ENCODE measurements around the gene PNLIPRP2.

PNLIPRP2 gene

DNA sequence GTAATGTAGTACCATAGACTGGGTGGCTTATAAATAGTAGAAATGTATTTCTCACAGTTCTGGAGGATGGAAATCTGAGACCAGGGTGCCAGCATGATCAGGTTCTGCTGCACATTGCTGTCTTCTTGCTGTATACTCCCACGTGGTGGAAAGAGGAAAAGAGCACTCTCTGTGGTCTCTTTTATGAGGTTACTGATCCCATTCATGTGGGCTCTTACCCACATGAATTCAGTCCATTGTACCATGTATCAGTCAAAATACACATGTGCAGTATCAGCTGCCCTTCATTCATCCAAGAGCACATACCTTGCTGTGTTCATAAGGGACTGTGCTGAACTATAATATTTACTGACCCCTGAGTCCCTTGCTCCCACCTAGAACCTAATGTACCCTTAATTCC, 17.1 kb downstream of the PNLIPRP2 start:
- in situ Hi-C loops (cut with HindIII; ENCODE audit: low pct_unique_long_range_greater_than_20kb, low sequenced_read_pairs): no loop called here
- TF ChIP-seq JUND (IDR thresholded peaks at IDR 0.05; ENCODE audit: low read depth): no peak
- DNase-seq (ENCODE audit: low read depth in 1 of 2, low spot score in 1 of 2): no peak

DNA sequence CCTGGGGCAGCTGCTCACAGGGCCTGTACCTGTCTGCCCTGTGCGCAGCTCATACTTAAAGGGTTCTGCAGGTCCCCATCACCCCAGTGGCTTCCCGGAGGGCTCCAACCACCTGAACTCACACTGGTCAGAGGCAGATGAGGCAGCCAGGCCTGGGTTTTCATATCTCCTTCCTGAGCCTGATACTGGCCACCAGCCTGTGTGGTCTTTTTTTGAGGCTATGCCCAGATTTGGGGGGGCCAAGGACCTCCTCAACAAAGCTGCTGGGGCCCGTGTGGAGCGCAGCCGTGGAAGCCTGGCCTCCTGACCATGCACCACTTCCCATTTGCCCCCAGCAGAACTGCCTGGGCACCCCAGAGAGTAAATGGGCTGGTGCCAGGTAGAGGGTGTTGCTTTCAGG, 25.7 kb downstream of the PNLIPRP2 start:
- no peak for DNase-seq (ENCODE audit: low read depth in 1 of 2, low spot score in 1 of 2)
- no peak for TF ChIP-seq JUND (IDR thresholded peaks at IDR 0.05; ENCODE audit: low read depth)
- in situ Hi-C loops (cut with HindIII; ENCODE audit: low pct_unique_long_range_greater_than_20kb, low sequenced_read_pairs): no loop called here

DNA sequence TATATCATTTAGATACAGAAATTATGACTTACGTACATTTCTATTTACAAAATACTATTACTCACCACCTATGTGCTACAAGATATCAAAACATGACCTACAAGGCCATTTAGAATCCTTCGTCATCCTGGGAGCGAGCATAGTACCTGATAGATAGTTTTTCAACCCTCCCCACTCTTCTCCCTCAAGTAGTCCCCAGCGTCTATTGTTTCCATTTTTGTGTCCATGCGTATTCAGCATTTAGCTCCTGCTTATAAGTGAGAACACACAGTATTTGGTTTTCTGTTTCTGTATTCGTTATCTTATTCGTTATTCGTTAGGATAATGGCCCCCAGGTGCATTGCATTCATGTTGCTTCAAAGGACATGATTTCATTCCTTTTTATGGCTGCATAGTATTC, 28.1 kb downstream of the PNLIPRP2 start:
- in situ Hi-C loops (cut with HindIII; ENCODE audit: low pct_unique_long_range_greater_than_20kb, low sequenced_read_pairs): no loop called here
- no peak for DNase-seq (ENCODE audit: low read depth in 1 of 2, low spot score in 1 of 2)
- TF ChIP-seq JUND (IDR thresholded peaks at IDR 0.05; ENCODE audit: low read depth): no peak

DNA sequence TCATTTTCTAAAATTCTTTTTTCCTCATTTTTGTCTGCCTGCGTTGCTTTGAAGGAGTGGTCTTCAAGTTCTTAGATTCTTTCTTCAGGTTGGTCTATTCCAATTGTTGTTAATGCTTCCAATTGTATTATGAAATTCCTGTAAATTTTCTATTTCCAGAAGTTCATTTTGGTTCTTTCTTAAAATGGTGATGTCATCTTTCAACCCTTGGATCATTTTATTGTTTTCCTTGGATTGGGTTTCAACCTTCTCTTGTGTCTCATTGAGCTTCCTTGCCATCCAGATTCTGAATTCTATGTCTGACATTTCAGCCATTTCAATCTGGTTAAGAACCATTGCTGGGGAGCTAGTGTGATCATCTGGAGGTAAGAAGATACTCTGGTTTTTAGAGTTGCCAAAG, 33.1 kb downstream of the PNLIPRP2 start:
- no peak for DNase-seq (ENCODE audit: low read depth in 1 of 2, low spot score in 1 of 2)
- in situ Hi-C loops (cut with HindIII; ENCODE audit: low pct_unique_long_range_greater_than_20kb, low sequenced_read_pairs): no loop called here
- TF ChIP-seq JUND (IDR thresholded peaks at IDR 0.05; ENCODE audit: low read depth): no peak

- in situ Hi-C loops (cut with HindIII; ENCODE audit: low pct_unique_long_range_greater_than_20kb, low sequenced_read_pairs): no loop called here
- peak in 1 of 2 experiments; percentile 28 for DNase-seq (ENCODE audit: low read depth in 1 of 2, low spot score in 1 of 2)
- no peak for TF ChIP-seq JUND (IDR thresholded peaks at IDR 0.05; ENCODE audit: low read depth)
Measured at GRCh38 chr10:116654816-116655215, 34.1 kb downstream of the PNLIPRP2 start.

- in situ Hi-C loops (cut with HindIII; ENCODE audit: low pct_unique_long_range_greater_than_20kb, low sequenced_read_pairs): no loop called here
- TF ChIP-seq JUND (IDR thresholded peaks at IDR 0.05; ENCODE audit: low read depth): no peak
- DNase-seq (ENCODE audit: low read depth in 1 of 2, low spot score in 1 of 2): no peak
Measured at GRCh38 chr10:116655568-116655967, 34.8 kb downstream of the PNLIPRP2 start.

DNA sequence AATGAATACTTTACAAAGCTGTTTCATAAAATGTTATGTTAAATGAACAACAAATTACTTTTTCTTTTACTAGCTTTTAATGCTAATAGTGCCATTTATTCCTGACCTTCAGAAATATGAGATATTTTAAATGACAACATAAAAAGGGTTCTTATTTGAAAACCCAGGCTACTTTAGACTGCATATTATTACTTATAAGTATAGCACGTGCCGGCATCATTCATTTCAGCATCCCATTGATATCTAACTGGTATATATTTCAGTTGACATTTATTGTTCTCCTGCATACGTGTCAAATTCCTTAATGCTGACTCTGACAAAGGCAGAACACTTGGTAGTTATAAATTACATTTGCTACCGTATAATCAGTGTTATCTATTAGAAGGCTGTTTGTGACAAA, 35.3 kb downstream of the PNLIPRP2 start:
- no peak for TF ChIP-seq JUND (IDR thresholded peaks at IDR 0.05; ENCODE audit: low read depth)
- in situ Hi-C loops (cut with HindIII; ENCODE audit: low pct_unique_long_range_greater_than_20kb, low sequenced_read_pairs): no loop called here
- DNase-seq (ENCODE audit: low read depth in 1 of 2, low spot score in 1 of 2): no peak

DNA sequence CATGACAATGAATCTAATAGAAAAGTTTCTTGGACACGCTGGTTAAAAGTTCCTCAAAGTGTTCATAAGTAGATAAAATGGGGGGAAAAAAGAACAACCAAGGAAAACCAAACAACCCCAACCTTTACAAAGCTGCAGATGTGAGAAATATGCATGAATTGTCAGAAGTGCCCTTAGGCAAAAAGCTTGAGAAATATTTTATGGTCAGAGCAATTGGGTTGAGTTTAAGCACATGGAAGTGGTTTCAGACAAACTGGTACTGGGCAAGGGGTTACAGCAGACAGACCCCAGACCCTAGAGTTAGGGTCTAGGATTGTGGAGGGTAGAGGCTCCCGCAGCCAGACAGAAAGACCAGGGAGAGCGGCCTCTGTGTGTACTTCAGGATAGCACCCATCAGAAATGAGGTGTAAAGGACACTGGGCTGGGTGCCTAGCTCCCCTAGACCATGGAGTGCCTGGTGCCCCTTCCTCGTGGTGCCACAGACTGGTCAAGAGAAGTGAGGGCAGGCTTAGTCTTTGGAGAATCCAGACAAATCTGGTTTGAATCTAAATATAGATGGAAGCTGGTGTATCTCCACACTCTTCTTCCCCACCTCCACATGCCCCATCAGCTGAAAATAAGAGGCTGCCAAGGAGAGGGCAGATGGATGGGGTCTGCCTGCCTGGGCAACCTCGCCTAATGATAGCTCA, 37.3 kb downstream of the PNLIPRP2 start:
- TF ChIP-seq JUND (IDR thresholded peaks at IDR 0.05; ENCODE audit: low read depth): no peak
- DNase-seq (ENCODE audit: low read depth in 1 of 2, low spot score in 1 of 2): peak in 1 of 2 experiments; percentile 5
- in situ Hi-C loops (cut with HindIII; ENCODE audit: low pct_unique_long_range_greater_than_20kb, low sequenced_read_pairs): no loop called here

GRCh38 chr10:116659049-116659670, 38.4 kb downstream of the PNLIPRP2 start:
- no peak for TF ChIP-seq JUND (IDR thresholded peaks at IDR 0.05; ENCODE audit: low read depth)
- in situ Hi-C loops (cut with HindIII; ENCODE audit: low pct_unique_long_range_greater_than_20kb, low sequenced_read_pairs): no loop called here
- DNase-seq (ENCODE audit: low read depth in 1 of 2, low spot score in 1 of 2): no peak

- in situ Hi-C loops (cut with HindIII; ENCODE audit: low pct_unique_long_range_greater_than_20kb, low sequenced_read_pairs): no loop called here
- no peak for DNase-seq (ENCODE audit: low read depth in 1 of 2, low spot score in 1 of 2)
- TF ChIP-seq JUND (IDR thresholded peaks at IDR 0.05; ENCODE audit: low read depth): no peak
Measured at GRCh38 chr10:116660860-116661259, 40.1 kb downstream of the PNLIPRP2 start.

- in situ Hi-C loops (cut with HindIII; ENCODE audit: low pct_unique_long_range_greater_than_20kb, low sequenced_read_pairs): no loop called here
- DNase-seq (ENCODE audit: low read depth in 1 of 2, low spot score in 1 of 2): no peak
- TF ChIP-seq JUND (IDR thresholded peaks at IDR 0.05; ENCODE audit: low read depth): no peak
Measured at GRCh38 chr10:116663342-116663741, 42.6 kb downstream of the PNLIPRP2 start.

GRCh38 chr10:116664631-116665030, 43.9 kb downstream of the PNLIPRP2 start:
- TF ChIP-seq JUND (IDR thresholded peaks at IDR 0.05; ENCODE audit: low read depth): no peak
- DNase-seq (ENCODE audit: low read depth in 1 of 2, low spot score in 1 of 2): no peak
- in situ Hi-C loops (cut with HindIII; ENCODE audit: low pct_unique_long_range_greater_than_20kb, low sequenced_read_pairs): no loop called here

DNA sequence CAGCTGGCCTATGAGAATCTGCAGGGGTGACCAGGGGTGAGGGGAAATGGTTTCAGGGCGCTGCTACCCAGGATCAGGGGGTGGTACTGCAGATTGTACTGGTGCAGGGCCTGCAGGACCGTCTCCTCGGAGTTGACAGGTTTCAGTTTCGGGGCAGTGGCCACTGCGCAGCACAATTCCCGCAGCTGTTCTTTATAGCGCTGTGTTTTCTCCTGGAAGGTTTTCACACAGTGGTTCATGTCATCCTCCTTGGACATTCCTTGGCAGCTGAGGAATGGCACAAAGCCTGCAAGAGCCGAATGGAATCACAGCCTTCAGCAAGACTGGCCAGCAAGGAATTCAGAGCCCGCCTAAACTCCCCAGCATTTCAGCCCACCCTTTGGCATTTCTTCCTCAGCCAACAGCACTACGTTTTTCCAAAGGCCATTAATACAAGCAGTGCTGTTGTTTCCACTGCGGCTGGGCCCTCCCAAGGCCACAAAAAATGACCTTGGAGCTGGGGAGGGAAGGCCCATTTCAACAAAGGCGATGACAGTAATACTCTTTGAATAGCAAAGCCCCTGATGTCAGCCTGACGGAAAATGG, 44.9 kb downstream of the PNLIPRP2 start:
- TF ChIP-seq JUND (IDR thresholded peaks at IDR 0.05; ENCODE audit: low read depth): no peak
- DNase-seq (ENCODE audit: low read depth in 1 of 2, low spot score in 1 of 2): no peak
- in situ Hi-C loops (cut with HindIII; ENCODE audit: low pct_unique_long_range_greater_than_20kb, low sequenced_read_pairs): no loop called here
